Stimulated activated CD8-positive, alpha-beta memory T cell treated with anti-CD3 and anti-CD28 coated beads, Interleukin-4, amount 100 ng/mL, for 48 hours (primary cell): ENCODE results near the gene STX7.
"Not testable (repeated sequence)": the region's sequence is repeated elsewhere in the genome, so short reads cannot be mapped to it uniquely, and the experiment has no call there.

Source experiments
- DNase-seq: peaks from one replicate; pipeline ENCODE4 v3.0.0-alpha.2; 2020

STX7 gene

GRCh38 chr6:132512638-132513632, at the start of gene STX7:
Gene STX7, minus strand, starts transcription at chr6:132513116. Its CDS starts 9,586 bp downstream, at chr6:132503530.
- DNase-seq: peak; percentile 91

GRCh38 chr6:132560087-132560486, 47.2 kb upstream of the STX7 start:
- DNase-seq: not testable (repeated sequence)

- no peak for DNase-seq
Observed at GRCh38 chr6:132552372-132552771, 39.5 kb upstream of the STX7 start, which contains the start of gene TAAR8. Gene TAAR8, plus strand, starts transcription at chr6:132552672. Its CDS starts 21 bp downstream, at chr6:132552693.

GRCh38 chr6:132551214-132551613, 38.3 kb upstream of the STX7 start:
- no peak for DNase-seq

GRCh38 chr6:132548746-132549463, 36.0 kb upstream of the STX7 start:
- DNase-seq: no peak

GRCh38 chr6:132544826-132545225, 31.9 kb upstream of the STX7 start:
- no peak for DNase-seq

- no peak for DNase-seq
Observed at GRCh38 chr6:132537977-132538376, 25.1 kb upstream of the STX7 start, which contains the start of gene TAAR9. Gene TAAR9, plus strand, starts transcription at chr6:132538277. Its CDS starts 13 bp downstream, at chr6:132538290.

- DNase-seq: no peak
Observed at GRCh38 chr6:132537145-132537544, 24.2 kb upstream of the STX7 start.

GRCh38 chr6:132534546-132534945, 21.6 kb upstream of the STX7 start:
- DNase-seq: not testable (repeated sequence)

GRCh38 chr6:132530293-132530974, 17.5 kb upstream of the STX7 start:
- DNase-seq: peak; percentile 81

GRCh38 chr6:132527791-132528190, 14.9 kb upstream of the STX7 start:
- no peak for DNase-seq

GRCh38 chr6:132526461-132526860, 13.5 kb upstream of the STX7 start:
- no peak for DNase-seq

GRCh38 chr6:132525866-132526265, 12.9 kb upstream of the STX7 start:
- DNase-seq: no peak

- no peak for DNase-seq
Observed at GRCh38 chr6:132524646-132525045, 11.7 kb upstream of the STX7 start.

- DNase-seq: no peak
Observed at GRCh38 chr6:132520953-132521352, 8.0 kb upstream of the STX7 start.

GRCh38 chr6:132515386-132515785, 2.5 kb upstream of the STX7 start:
- DNase-seq: no peak

GRCh38 chr6:132513831-132514545, 1.1 kb upstream of the STX7 start:
- no peak for DNase-seq

GRCh38 chr6:132512342-132512637, 626 bp downstream of the STX7 start:
- no peak for DNase-seq

GRCh38 chr6:132511831-132512220, 1.1 kb downstream of the STX7 start:
- DNase-seq: no peak

GRCh38 chr6:132511210-132511830, 1.6 kb downstream of the STX7 start:
- no peak for DNase-seq

- DNase-seq: no peak
Observed at GRCh38 chr6:132506869-132507808, 5.8 kb downstream of the STX7 start.
